HCT116 (cell line): ENCODE data around the gene ETF1.
A peak's percentile ranks its signal among the peaks of the same experiment; 100 is the strongest.

ENCODE experiments used
- CBX3 ChIP-seq: IDR thresholded peaks from 2 replicates; pipeline ENCODE4 v1.6.1; 2012; ENCODE audit warnings: low read depth
- EZH2 ChIP-seq: fragments of 200-600 bp; sonication (generic); IDR thresholded peaks from 2 replicates; pipeline ENCODE4 v1.6.1; 2017; ENCODE audit warnings: antibody characterized with exemption, mixed run types
- POLR2A ChIP-seq: IDR thresholded peaks from 2 replicates; pipeline ENCODE4 v1.7.0; 2011; ENCODE audit warnings: borderline replicate concordance; ENCODE audit not compliant: insufficient read depth, insufficient read length; ENCODE audit errors: extremely low read depth
- YY1 ChIP-seq: IDR thresholded peaks from 2 replicates; pipeline ENCODE4 v1.6.1; 2011; ENCODE audit warnings: low read length, low read depth, moderate library complexity, mild to moderate bottlenecking; ENCODE audit not compliant: insufficient replicate concordance; ENCODE audit errors: extremely low read depth
- ZNF274 ChIP-seq: fragments of 200-500 bp; sonication (Bioruptor generic); IDR thresholded peaks from 2 replicates; pipeline ENCODE4 v1.6.1; 2014; ENCODE audit warnings: mild to moderate bottlenecking, low read depth, low read length, inconsistent platforms
- TF ChIP-seq, protein P1 (sequence below), 3 experiments: fragments of 200-600 bp in 1 of 3; sonication (generic) in 1 of 3; IDR thresholded peaks in 2 of 3; conservative IDR thresholded peaks in 1 of 3; 2 replicates each; pipeline ENCODE4 v1.5.1; 2012 to 2017; ENCODE audit warnings: low read depth in 2 of 3, low read length in 2 of 3, antibody characterized with exemption in 1 of 3, borderline replicate concordance in 1 of 3, control low read depth in 1 of 3, mild to moderate bottlenecking in 1 of 3, mixed read lengths in 1 of 3, mixed run types in 1 of 3, moderate library complexity in 1 of 3; ENCODE audit not compliant: insufficient read depth in 1 of 3
- TF ChIP-seq, protein P2 (sequence below): IDR thresholded peaks from 2 replicates; pipeline ENCODE4 v1.6.1; 2011; ENCODE audit warnings: mild to moderate bottlenecking, low read length, moderate library complexity; ENCODE audit not compliant: insufficient replicate concordance; ENCODE audit errors: extremely low read depth
- TF ChIP-seq, protein P3 (sequence below): IDR thresholded peaks from 2 replicates; pipeline ENCODE4 v1.6.1; 2012

DNA sequence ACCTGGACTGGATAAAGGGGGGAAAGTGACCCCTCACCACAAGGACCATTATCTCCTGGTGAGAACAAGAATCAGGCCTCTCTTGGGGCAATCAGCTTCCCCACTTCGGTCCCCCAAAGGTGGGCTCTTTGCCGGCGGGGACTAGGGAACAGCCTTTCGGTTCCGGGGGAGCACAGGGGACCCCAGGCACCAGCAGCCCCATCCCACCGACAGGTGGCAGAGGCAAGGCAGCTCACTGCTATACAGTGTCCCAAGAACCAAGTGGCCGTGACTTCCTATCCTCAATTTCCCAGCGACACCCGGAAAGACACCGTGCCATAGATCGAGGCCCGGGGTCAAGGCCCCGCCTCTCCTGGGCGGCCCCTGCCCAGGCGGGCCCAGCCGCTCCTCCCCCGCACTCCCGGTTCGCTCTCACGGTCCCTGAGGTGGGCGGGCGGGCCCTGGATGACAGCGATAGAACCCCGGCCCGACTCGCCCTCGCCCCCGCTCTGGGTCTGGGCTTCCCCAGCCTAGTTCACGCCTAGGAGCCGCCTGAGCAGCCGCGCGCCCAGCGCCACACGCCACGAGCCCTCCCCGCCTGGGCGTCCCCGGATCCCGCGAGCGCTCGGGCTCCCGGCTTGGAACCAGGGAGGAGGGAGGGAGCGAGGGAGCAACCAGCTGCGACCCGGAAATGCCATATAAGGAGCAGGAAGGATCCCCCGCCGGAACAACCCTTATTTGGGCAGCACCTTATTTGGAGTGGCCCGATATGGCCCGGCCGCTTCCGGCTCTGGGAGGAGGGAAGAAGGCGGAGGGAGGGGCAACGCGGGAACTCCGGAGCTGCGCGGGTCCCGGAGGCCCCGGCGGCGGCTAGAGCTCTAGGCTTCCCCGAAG, 78.4 kb downstream of the ETF1 start:
- TF ChIP-seq CBX3: no peak
- TF ChIP-seq EZH2: no peak
- TF ChIP-seq, protein P1, sequence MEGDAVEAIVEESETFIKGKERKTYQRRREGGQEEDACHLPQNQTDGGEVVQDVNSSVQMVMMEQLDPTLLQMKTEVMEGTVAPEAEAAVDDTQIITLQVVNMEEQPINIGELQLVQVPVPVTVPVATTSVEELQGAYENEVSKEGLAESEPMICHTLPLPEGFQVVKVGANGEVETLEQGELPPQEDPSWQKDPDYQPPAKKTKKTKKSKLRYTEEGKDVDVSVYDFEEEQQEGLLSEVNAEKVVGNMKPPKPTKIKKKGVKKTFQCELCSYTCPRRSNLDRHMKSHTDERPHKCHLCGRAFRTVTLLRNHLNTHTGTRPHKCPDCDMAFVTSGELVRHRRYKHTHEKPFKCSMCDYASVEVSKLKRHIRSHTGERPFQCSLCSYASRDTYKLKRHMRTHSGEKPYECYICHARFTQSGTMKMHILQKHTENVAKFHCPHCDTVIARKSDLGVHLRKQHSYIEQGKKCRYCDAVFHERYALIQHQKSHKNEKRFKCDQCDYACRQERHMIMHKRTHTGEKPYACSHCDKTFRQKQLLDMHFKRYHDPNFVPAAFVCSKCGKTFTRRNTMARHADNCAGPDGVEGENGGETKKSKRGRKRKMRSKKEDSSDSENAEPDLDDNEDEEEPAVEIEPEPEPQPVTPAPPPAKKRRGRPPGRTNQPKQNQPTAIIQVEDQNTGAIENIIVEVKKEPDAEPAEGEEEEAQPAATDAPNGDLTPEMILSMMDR (IDR thresholded peaks at IDR 0.05 in 2 of 3, conservative IDR thresholded peaks at IDR 0.05 in 1 of 3; ENCODE audit: borderline replicate concordance in 1 of 3, insufficient read depth in 1 of 3, low read depth in 2 of 3, low read length in 2 of 3): peak in 1 of 3 experiments; percentile 17; a peak in 2 of 6 replicates
- TF ChIP-seq, protein P2, sequence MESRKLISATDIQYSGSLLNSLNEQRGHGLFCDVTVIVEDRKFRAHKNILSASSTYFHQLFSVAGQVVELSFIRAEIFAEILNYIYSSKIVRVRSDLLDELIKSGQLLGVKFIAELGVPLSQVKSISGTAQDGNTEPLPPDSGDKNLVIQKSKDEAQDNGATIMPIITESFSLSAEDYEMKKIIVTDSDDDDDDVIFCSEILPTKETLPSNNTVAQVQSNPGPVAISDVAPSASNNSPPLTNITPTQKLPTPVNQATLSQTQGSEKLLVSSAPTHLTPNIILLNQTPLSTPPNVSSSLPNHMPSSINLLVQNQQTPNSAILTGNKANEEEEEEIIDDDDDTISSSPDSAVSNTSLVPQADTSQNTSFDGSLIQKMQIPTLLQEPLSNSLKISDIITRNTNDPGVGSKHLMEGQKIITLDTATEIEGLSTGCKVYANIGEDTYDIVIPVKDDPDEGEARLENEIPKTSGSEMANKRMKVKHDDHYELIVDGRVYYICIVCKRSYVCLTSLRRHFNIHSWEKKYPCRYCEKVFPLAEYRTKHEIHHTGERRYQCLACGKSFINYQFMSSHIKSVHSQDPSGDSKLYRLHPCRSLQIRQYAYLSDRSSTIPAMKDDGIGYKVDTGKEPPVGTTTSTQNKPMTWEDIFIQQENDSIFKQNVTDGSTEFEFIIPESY: no peak
- peak; percentile 28 for TF ChIP-seq POLR2A
- TF ChIP-seq ZNF274: no peak
- no peak for TF ChIP-seq YY1
- TF ChIP-seq, protein P3, sequence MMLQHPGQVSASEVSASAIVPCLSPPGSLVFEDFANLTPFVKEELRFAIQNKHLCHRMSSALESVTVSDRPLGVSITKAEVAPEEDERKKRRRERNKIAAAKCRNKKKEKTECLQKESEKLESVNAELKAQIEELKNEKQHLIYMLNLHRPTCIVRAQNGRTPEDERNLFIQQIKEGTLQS: no peak
